Subcutaneous adipose tissue (tissue), 4 donors: Measurements from ENCODE around the gene HSPB6. TPM values are rescaled to one million over a fixed set of nuclear protein-coding genes. Genes with fewer than 3 reads are reported as not detected.

Experiments used
- CTCF ChIP-seq: fragments of 450-650 bp; IDR thresholded peaks from one replicate; pipeline ENCODE4 v1.5.1; 2016; ENCODE audit warnings: low read depth, mild to moderate bottlenecking, control low read depth, antibody characterized with exemption, moderate library complexity
- total RNA-seq, 4 donors: library from RNA; depleted of rRNA; stranded (reverse); fragments of >200 nt; gene quantifications; one replicate each; pipeline ENCODE4 v1.1.0, GENCODE V29; 2016

The HSPB6 gene
- total RNA-seq, 4 donors from 2014 or later: 50.1 to 554 (median 117) TPM

GRCh38 chr19:35727956-35728706, 28.7 kb downstream of the HSPB6 start:
- TF ChIP-seq CTCF: no peak

GRCh38 chr19:35727053-35727955, 29.5 kb downstream of the HSPB6 start:
- TF ChIP-seq CTCF: no peak

GRCh38 chr19:35725216-35725861, 31.5 kb downstream of the HSPB6 start:
- TF ChIP-seq CTCF: no peak

- TF ChIP-seq CTCF: no peak
Observed at GRCh38 chr19:35724560-35724959, 32.3 kb downstream of the HSPB6 start.

GRCh38 chr19:35723671-35724070, 33.2 kb downstream of the HSPB6 start:
- TF ChIP-seq CTCF: no peak

- TF ChIP-seq CTCF: no peak
Observed at GRCh38 chr19:35722897-35723296, 33.9 kb downstream of the HSPB6 start.

- no peak for TF ChIP-seq CTCF
Observed at GRCh38 chr19:35722461-35722860, 34.4 kb downstream of the HSPB6 start.
